NCI-H2196 treated with DMSO at 0.1 percent for 48 hours (cell line): ENCODE results near the gene TMEM121B.
A peak's percentile ranks its signal among the peaks of the same experiment; 100 is the strongest.
"Not testable (repeated sequence)": the region's sequence is repeated elsewhere in the genome, so short reads cannot be mapped to it uniquely, and the experiment has no call there.

Source experiments
- DNase-seq: peaks from one replicate; lab custom pipeline; 2025; ENCODE audit not compliant: unreplicated experiment; lab: John Stamatoyannopoulos, UW

The TMEM121B gene

DNA sequence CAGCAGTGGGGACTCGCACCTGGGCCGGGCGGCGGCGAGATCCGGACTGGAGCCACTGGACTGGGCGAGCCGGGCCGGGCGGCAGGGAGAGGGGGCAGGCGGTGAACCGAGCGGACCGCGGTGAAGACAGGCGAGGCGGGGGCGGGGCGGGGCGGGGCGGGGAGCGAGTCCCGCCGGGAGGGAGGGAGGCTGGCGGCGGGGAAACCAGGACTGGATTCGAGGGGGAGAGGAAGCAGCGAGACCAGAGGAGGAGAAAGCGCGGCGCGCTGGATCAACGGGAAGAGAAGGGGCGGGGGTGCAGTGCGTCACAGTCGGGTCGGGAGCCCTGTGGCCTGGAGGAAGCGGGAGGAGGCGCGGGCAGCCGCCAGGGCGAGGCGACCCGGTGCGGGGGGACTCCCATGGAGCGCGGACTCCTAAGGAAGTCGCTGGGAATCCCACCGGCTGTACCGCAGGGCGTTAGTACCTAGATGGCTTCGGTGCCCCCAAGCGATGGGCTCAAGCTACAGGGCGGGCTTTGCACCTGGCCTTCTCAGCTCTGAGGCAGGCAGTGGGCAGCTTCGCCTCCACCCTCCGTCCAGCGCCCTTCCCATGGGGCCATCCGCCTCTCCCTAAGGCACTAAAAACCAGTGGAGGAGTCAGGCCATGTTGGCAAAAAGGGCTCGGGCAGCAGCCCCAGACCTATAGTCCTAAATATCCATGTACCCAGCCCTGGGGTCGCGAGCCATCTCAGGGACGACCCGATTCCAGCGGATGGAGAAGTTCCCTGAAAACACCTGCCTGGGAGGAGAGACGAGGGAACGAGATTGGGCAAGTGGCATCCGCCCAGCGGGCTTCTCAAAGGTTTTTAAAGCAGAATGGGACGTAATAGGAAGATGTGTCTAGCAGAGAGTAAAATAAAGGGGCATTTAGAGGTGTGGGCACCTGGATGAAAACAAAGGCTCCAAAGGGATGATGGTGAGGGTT, at the start of gene TMEM121B:
TMEM121B (minus strand) TSS at position 128 of the 963 bp plus-strand sequence. CDS start 233 bp downstream, outside the sequence.
- DNase-seq, result peak; percentile 94

DNA sequence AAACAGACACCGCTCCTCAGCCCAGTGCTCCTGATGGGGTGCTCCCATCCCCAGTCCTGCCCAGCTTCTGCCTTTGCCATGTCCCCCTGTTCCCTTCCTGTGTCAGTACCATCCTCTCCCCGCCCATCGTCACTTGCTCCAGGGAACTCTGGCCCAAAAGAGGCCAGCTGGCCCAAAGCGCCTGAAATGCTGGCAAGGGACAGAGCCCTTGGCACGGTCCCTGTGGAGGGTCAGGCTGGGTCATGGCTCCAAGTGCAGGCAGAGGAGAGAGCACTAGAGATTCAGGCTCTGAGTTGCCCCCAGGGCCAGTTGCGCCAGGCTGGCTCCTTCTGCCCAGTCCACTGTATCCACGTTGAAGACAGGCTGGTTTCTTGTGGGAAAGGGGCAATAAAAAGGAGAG, 46.3 kb upstream of the TMEM121B start:
- DNase-seq, result no peak

- DNase-seq, result no peak
These were observed 43.3 kb upstream of the TMEM121B start for GRCh38 chr22:17164392-17165024.

DNA sequence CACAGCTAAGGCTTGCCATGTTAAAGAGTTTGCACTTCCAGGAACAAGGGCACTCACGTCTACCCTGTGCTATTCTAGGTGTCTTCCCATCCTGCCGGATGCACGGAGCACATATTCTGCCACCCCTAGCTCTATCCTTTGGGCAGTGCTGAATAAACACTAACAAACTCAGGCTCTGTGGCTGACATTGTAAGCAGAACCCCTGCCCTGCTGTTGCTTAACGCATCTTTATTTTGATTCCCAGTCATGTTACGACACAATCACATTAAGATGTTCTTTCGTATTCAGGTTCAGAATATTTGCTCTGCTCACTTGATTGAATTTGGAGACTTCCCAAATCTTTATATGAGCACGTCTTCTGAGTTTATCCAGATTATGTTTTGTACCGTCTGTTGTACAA, 41.6 kb upstream of the TMEM121B start:
- DNase-seq, result no peak

DNA sequence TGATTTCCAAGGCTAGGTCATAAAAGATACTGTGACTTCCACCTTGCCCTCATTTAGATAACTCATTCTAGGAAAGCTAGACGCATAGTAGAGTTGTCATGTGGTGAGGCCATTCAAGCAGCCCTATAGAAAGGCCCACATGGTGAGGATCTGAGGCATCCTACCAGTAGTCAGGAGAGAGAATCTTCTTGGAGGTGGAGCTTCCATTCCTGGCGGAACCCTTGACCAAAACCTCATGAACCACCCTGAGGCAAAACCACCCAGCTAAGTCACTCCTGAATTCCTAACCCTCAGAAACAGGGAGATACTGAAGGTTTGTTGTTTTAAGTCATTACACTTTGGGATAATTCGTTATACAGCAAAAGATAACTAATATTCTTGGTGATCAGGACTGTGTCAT, 40.8 kb upstream of the TMEM121B start:
- no peak for DNase-seq

GRCh38 chr22:17159504-17159951, 38.4 kb upstream of the TMEM121B start:
- DNase-seq, result peak; percentile 33

GRCh38 chr22:17158568-17159503, 37.7 kb upstream of the TMEM121B start, which contains the start of gene HDHD5:
Gene HDHD5 (minus strand): TSS chr22:17159277. CDS start chr22:17159251, 26 bp downstream.
- DNase-seq, result peak; percentile 78

GRCh38 chr22:17158176-17158567, 37.0 kb upstream of the TMEM121B start:
- no peak for DNase-seq

DNA sequence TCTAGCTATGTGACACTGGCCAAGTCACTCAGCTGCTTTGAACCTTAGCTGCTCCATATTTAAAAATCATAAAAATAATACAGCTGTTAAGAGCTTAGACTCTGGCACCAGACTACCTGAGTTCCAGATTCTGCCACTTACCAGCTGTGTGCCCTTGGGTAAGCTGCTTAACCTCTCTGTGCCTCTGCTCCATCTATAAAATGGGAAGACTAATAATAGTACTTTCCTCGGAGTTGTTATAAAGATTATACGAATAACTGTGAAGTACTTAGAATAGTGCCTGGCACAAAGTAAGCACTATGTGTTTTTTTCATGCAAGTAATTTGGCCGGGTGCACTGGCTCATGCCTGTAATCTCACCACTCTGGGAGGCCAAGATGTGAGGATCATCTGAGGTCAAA, 36.6 kb upstream of the TMEM121B start:
- DNase-seq, result no peak

DNA sequence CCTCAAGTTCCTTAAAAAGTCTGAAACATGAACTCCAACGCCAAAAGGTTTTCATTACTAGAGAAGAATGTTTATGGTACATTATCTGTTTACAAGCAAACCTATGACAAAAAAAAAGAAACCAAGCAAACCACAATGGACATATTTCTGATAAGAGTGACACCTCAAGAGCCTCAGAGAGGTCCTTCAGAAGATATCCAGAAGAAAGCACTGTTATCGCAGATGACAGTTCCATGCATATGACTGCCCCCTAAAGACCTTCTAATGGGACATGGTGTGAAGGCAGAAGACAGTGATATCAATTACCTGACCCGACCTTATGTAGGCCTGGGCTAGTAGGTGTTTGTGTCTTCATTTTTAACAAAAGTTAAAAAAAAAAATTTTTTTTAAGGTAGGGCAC, 34.8 kb upstream of the TMEM121B start:
- no peak for DNase-seq

DNA sequence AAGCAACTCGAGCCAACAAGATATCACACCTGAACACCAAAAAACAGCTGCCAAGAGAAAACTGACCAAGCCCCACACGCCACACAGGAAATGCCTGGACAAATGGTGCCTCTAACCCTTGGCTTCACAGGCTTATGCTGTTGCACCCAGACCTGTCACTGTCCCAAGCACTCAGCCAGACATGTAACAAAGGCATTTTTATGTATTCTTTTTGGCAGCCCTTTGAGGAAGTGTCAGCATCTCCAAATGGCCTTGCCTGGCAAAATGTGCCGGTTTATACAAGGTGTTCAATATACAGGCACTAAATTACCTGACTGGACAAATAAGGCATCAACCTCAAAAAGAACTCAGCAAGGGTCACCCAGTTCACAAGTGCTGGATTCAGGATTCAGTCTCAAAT, 31.8 kb upstream of the TMEM121B start:
- peak; percentile 35 for DNase-seq

DNA sequence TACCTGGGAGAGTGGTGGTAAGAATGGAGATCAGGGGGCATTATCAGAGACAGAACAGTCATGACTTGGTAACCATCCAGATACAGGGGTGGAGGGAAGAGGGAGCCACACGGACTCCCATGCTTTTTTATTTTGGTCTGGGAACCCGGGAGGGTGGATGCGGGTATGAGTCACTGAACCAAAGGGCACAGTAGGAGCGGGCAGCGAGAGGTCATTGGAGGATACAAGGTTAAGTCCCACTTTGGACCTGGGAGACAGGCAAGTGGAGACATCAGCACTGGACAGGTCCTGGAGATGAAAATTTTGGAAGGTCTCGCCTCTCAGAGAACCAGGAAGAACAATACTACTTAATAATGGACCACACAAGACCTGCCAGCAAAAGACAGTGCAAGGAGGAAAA, 31.2 kb upstream of the TMEM121B start:
- no peak for DNase-seq

GRCh38 chr22:17149076-17149815, 28.1 kb upstream of the TMEM121B start:
- no peak for DNase-seq

- not testable (repeated sequence) for DNase-seq
These were observed 26.3 kb upstream of the TMEM121B start for GRCh38 chr22:17147458-17147857.

DNA sequence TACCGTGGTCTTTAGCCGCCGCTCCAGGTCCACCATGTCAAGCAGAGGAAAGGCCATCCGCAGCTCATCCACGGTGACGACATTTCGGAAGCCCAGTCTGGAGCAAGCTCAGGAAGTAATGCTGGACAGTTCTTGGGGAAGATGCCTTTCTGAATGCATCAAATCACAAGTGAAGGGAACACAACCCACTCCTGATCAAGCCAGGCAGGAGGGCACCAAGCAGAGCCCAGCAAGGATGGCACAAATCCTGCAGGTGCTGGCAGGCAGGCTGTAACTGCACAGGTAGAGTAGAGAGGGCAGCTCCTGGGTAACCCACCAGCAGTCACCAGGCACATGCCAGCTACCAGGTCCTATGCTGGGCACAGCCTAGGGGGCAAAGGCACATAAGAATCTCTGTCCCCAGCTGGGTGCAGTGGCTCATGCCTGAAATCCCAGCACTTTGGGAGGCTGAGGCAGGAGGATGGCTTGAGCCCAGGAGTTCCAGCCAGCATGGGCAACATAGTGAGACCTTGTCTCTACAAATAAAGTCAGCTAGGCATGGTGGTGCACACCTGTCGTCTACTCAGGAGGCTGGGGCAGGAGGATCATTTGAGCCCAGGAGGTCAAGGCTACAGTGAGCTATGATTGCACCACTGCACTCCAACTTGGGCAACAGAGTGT, 24.0 kb upstream of the TMEM121B start:
- DNase-seq, result no peak

DNA sequence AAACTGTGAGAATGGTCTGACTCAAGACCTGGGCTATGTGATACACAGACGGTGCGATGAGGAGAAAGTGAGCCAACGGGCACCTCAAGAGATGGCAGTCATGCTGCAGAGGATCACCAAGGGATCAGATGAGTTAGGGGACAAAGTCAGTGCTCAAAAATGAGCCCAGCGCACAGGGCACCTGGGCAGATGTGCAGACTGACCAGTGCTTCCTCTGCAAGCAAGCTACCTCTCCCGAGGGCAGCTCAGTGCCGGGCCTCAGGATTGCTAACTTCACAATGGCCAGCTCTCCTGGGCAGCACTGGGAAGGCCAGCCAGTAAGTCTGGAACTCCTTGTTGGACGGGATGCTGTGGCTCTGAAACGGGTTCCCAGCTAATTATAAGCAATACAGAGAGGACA, 22.7 kb upstream of the TMEM121B start:
- DNase-seq, result no peak

GRCh38 chr22:17143101-17143500, 21.9 kb upstream of the TMEM121B start:
- no peak for DNase-seq

GRCh38 chr22:17140826-17141766, 19.9 kb upstream of the TMEM121B start:
- no peak for DNase-seq

DNA sequence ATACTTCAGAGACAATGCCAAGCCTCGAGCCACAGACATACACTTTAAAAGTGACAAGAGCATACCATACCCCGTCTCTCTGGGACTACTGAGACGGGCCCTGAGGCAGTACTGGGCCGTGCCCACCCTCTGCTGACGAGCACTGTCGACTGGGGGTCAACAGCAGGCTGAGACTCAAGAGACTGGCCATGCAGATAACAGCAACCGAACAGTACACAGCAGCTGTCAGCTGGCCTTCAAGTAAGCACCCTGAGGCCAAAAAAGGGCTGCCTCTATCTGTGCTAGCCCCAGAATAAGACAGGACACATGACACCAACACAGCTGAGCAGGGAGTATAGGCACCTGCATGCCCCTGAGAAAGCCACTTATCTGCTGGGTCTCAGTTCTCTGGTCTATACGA, 18.9 kb upstream of the TMEM121B start:
- DNase-seq, result no peak
